HepG2 (cell line): Measurements from ENCODE around the gene RAB1B. TPM values are rescaled to one million over a fixed set of nuclear protein-coding genes. Genes with fewer than 3 reads are reported as not detected.

Experiments used
- ATF1 ChIP-seq: IDR thresholded peaks from 2 replicates; pipeline ENCODE4 v1.6.1; 2016; ENCODE audit warnings: mild to moderate bottlenecking, control low read depth
- BRD4 ChIP-seq: sonication (generic); formaldehyde crosslinking; IDR thresholded peaks from 2 replicates; pipeline ENCODE4 v1.4.0; 2020; ENCODE audit warnings: missing genetic modification reagents
- CBX5 ChIP-seq: sonication (generic); formaldehyde crosslinking; IDR thresholded peaks from 2 replicates; pipeline ENCODE4 v1.4.0; 2020; ENCODE audit warnings: missing genetic modification reagents, borderline replicate concordance
- CSRNP1 ChIP-seq: sonication (generic); formaldehyde crosslinking; IDR thresholded peaks from 2 replicates; pipeline ENCODE4 v1.8.1; 2023; ENCODE audit warnings: mild to moderate bottlenecking, missing genetic modification reagents
- FIP1L1 ChIP-seq: fragments of 200-400 bp; formaldehyde crosslinking; IDR thresholded peaks from 2 replicates; pipeline ENCODE4 v1.6.1; 2018; ENCODE audit warnings: low read depth, mild to moderate bottlenecking, low read length, moderate library complexity, borderline replicate concordance; ENCODE audit not compliant: insufficient read depth
- FOXK2 ChIP-seq: fragments of 450-650 bp; IDR thresholded peaks from 2 replicates; pipeline ENCODE4 v1.6.1; 2016
- MTF1 ChIP-seq: sonication (generic); formaldehyde crosslinking; IDR thresholded peaks from 2 replicates; pipeline ENCODE4 v1.5.0; 2020; ENCODE audit warnings: missing genetic modification reagents
- MYC ChIP-seq: sonication (generic); formaldehyde crosslinking; IDR thresholded peaks from 2 replicates; pipeline ENCODE4 v1.9.0; 2021; ENCODE audit warnings: missing genetic modification reagents, borderline replicate concordance
- RXRA ChIP-seq: sonication (generic); formaldehyde crosslinking; IDR thresholded peaks from 2 replicates; pipeline ENCODE4 v1.5.1; 2020; ENCODE audit warnings: missing genetic modification reagents
- SP5 ChIP-seq: IDR thresholded peaks from 2 replicates; pipeline ENCODE4 v1.6.1; 2016; ENCODE audit warnings: low read depth, borderline replicate concordance
- ZBTB4 ChIP-seq: sonication (generic); formaldehyde crosslinking; IDR thresholded peaks from 2 replicates; pipeline ENCODE4 v1.4.0; 2020; ENCODE audit warnings: missing genetic modification reagents, mild to moderate bottlenecking, borderline replicate concordance
- ZNF235 ChIP-seq: sonication (generic); formaldehyde crosslinking; IDR thresholded peaks from 2 replicates; pipeline ENCODE4 v1.8.1; 2023; ENCODE audit warnings: mild to moderate bottlenecking, missing genetic modification reagents, borderline replicate concordance
- ZNF556 ChIP-seq: sonication (generic); formaldehyde crosslinking; IDR thresholded peaks from 2 replicates; pipeline ENCODE4 v1.4.0; 2020; ENCODE audit warnings: mild to moderate bottlenecking, missing genetic modification reagents, borderline replicate concordance
- ZNF619 ChIP-seq: sonication (generic); formaldehyde crosslinking; IDR thresholded peaks from 2 replicates; pipeline ENCODE4 v1.4.0; 2020; ENCODE audit warnings: mild to moderate bottlenecking, missing genetic modification reagents
- ZNF749 ChIP-seq: sonication (generic); formaldehyde crosslinking; IDR thresholded peaks from 2 replicates; pipeline ENCODE4 v1.8.0; 2022; ENCODE audit warnings: mild to moderate bottlenecking, missing genetic modification reagents, moderate library complexity, borderline replicate concordance
- ZNF773 ChIP-seq: sonication (generic); formaldehyde crosslinking; IDR thresholded peaks from 2 replicates; pipeline ENCODE4 v1.4.0; 2020; ENCODE audit warnings: missing genetic modification reagents, borderline replicate concordance
- ZNF883 ChIP-seq: sonication (generic); formaldehyde crosslinking; IDR thresholded peaks from 2 replicates; pipeline ENCODE4 v1.5.1; 2020; ENCODE audit warnings: mild to moderate bottlenecking, missing genetic modification reagents; ENCODE audit errors: not compliant biosample characterization
- polyA plus RNA-seq, 8 experiments: library from polyadenylated mRNA; depleted of rRNA in 3 of 8; stranded (reverse) in 7 of 8; unstranded in 1 of 8; fragments of >200 nt; fragmentation: Illumina TruSeq in 4 of 8; extraction: Trizol in 4 of 8; gene quantifications; 2 replicates each; pipeline versions ENCODE4 v1.2.1 to v1.2.3, GENCODE V29; 2011 to 2016; ENCODE audit warnings: low read depth in 4 of 8, missing spikeins in 1 of 8, mixed read lengths in 1 of 8; ENCODE audit not compliant: insufficient read depth in 1 of 8
- total RNA-seq, 5 experiments: library from RNA; depleted of rRNA; stranded (reverse); fragments of >200 nt; fragmentation: Illumina TruSeq; extraction: Trizol; gene quantifications; 2 replicates each; pipeline ENCODE4 v1.2.3, GENCODE V29; 2016; ENCODE audit warnings: low read depth in 1 of 5
- TF ChIP-seq, protein P1 (sequence below): sonication (generic); formaldehyde crosslinking; IDR thresholded peaks from 2 replicates; pipeline ENCODE4 v1.8.0; 2022; ENCODE audit warnings: mild to moderate bottlenecking, missing genetic modification reagents
- TF ChIP-seq, protein P2 (sequence below): sonication (generic); formaldehyde crosslinking; IDR thresholded peaks from 2 replicates; pipeline ENCODE4 v1.4.0; 2020; ENCODE audit warnings: missing genetic modification reagents, borderline replicate concordance

Gene RAB1B
- total and polyA plus RNA-seq, 2 of the 13 experiments (the other 11 are each of a cell fraction or from before 2014, with no cell fraction given) = 77.9 to 87.9 TPM

DNA sequence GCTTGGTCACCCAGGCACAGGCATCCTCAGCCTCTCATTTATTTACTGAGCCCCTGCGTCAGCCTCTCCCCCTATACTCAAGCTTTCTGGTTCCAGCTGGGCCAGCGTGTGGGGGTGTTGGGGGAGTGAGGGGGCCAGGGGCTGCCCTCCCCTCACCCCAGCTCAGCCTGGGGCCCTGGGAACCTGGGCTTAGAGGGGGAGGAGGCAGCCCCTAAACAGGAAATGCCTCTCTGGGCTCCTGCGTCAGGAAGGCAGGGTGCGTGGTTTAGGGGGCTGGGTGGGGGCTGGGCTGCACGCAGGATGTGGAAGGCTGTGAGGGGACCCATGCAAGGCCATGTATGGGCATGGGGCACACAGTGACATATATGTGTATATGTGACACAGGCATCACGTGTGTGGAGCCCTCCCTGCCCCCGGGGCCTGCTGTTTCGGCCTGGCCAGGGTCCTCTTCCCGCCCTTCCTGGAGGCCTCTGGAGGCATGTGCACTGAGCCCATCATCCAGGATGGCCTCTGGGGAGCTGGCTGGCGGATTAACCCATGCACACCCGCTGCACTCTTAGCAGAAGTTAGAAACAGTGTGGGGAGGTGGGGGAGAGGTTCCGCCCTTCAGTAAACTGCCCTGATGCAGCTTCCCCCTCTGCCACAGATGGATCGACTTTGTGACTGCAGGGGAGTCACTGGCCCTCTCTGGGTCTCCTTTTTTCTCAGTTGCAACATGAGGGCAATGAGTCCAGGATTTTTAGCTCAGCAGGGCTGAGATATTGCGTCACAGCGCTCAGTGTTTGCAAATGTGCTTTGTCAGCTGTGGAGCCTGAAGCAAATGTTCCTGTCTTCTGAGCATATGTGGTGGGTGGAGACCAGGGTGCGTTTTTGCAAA is 49.5 kb downstream of the RAB1B start (continued):
- TF ChIP-seq ZBTB4 (CRISPR knock-in tag) = no peak
- TF ChIP-seq ZNF619 (CRISPR knock-in tag) = no peak
- no peak for TF ChIP-seq CBX5 (CRISPR knock-in tag)
- TF ChIP-seq, protein P1, sequence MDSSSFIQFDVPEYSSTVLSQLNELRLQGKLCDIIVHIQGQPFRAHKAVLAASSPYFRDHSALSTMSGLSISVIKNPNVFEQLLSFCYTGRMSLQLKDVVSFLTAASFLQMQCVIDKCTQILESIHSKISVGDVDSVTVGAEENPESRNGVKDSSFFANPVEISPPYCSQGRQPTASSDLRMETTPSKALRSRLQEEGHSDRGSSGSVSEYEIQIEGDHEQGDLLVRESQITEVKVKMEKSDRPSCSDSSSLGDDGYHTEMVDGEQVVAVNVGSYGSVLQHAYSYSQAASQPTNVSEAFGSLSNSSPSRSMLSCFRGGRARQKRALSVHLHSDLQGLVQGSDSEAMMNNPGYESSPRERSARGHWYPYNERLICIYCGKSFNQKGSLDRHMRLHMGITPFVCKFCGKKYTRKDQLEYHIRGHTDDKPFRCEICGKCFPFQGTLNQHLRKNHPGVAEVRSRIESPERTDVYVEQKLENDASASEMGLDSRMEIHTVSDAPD (CRISPR knock-in tag) = no peak
- no peak for TF ChIP-seq SP5 (CRISPR knock-in tag)
- no peak for TF ChIP-seq FOXK2
- TF ChIP-seq RXRA (CRISPR knock-in tag) = no peak
- TF ChIP-seq, protein P2, sequence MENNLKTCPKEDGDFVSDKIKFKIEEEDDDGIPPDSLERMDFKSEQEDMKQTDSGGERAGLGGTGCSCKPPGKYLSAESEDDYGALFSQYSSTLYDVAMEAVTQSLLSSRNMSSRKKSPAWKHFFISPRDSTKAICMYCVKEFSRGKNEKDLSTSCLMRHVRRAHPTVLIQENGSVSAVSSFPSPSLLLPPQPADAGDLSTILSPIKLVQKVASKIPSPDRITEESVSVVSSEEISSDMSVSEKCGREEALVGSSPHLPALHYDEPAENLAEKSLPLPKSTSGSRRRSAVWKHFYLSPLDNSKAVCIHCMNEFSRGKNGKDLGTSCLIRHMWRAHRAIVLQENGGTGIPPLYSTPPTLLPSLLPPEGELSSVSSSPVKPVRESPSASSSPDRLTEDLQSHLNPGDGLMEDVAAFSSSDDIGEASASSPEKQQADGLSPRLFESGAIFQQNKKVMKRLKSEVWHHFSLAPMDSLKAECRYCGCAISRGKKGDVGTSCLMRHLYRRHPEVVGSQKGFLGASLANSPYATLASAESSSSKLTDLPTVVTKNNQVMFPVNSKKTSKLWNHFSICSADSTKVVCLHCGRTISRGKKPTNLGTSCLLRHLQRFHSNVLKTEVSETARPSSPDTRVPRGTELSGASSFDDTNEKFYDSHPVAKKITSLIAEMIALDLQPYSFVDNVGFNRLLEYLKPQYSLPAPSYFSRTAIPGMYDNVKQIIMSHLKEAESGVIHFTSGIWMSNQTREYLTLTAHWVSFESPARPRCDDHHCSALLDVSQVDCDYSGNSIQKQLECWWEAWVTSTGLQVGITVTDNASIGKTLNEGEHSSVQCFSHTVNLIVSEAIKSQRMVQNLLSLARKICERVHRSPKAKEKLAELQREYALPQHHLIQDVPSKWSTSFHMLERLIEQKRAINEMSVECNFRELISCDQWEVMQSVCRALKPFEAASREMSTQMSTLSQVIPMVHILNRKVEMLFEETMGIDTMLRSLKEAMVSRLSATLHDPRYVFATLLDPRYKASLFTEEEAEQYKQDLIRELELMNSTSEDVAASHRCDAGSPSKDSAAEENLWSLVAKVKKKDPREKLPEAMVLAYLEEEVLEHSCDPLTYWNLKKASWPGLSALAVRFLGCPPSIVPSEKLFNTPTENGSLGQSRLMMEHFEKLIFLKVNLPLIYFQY = no peak
- TF ChIP-seq MTF1 (CRISPR knock-in tag) = no peak
- TF ChIP-seq ZNF773 = no peak
- no peak for TF ChIP-seq ZNF883
- TF ChIP-seq ZNF556 (CRISPR knock-in tag) = no peak
- TF ChIP-seq BRD4 (CRISPR knock-in tag) = no peak
- no peak for TF ChIP-seq FIP1L1
- TF ChIP-seq ATF1 (CRISPR knock-in tag) = no peak
- TF ChIP-seq ZNF749 (CRISPR knock-in tag) = no peak
- TF ChIP-seq MYC (CRISPR knock-in tag) = peak; percentile 51; the same call in 1 of the 2 replicates
- no peak for TF ChIP-seq ZNF235 (CRISPR knock-in tag)
- TF ChIP-seq CSRNP1 (CRISPR knock-in tag) = no peak
